ENCODE results near the gene AMMECR1L. TPM values are rescaled to one million over a fixed set of nuclear protein-coding genes. Genes with fewer than 3 reads are reported as not detected.
"Not testable (repeated sequence)": the region's sequence is repeated elsewhere in the genome, so short reads cannot be mapped to it uniquely, and the experiment has no call there.

AMMECR1L gene
- total RNA-seq, 1 experiment from 2014 or later: 31.1 TPM

DNA sequence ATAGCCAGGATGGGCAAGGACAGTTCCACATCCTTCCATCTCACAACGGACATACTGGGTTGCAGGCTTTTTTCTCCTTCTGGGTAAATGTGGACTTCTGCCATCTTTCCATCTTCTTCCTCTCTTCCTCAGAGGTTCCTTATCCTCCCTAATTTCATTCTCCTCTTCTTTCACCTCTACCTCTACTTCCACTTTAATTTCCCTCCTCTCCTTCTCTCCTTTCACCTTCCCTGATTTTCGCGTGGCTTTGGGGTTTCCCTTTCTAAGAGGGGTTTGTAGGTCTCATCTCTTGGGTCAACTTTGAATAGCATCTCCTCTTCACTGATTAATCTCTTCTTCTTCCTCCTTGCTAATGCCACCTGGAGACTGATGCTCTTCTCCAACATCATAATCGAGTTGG lies 44.9 kb downstream of the AMMECR1L start:
- Mint-ChIP-seq H3K4me3 (ENCODE audit: unreplicated experiment) (no peak overlapping the region), H3K4me1 (ENCODE audit: insufficient read depth, unreplicated experiment) (no peaks in the 10 kb centered on the region), H3K27ac (ENCODE audit: low read depth, unreplicated experiment) (no peak overlapping the region), H3K9me3 (ENCODE audit: unreplicated experiment) (no peaks in the 10 kb centered on the region), H3K27me3 (ENCODE audit: insufficient read depth, unreplicated experiment) (no peaks in the 10 kb centered on the region), H3K36me3 (ENCODE audit: insufficient read depth, unreplicated experiment) (peaks cover 15% of the 10 kb centered on the region)
- no TSS peak for BruUV-seq (replicated peaks)
- TF ChIP-seq, protein P1, sequence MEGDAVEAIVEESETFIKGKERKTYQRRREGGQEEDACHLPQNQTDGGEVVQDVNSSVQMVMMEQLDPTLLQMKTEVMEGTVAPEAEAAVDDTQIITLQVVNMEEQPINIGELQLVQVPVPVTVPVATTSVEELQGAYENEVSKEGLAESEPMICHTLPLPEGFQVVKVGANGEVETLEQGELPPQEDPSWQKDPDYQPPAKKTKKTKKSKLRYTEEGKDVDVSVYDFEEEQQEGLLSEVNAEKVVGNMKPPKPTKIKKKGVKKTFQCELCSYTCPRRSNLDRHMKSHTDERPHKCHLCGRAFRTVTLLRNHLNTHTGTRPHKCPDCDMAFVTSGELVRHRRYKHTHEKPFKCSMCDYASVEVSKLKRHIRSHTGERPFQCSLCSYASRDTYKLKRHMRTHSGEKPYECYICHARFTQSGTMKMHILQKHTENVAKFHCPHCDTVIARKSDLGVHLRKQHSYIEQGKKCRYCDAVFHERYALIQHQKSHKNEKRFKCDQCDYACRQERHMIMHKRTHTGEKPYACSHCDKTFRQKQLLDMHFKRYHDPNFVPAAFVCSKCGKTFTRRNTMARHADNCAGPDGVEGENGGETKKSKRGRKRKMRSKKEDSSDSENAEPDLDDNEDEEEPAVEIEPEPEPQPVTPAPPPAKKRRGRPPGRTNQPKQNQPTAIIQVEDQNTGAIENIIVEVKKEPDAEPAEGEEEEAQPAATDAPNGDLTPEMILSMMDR (IDR thresholded peaks at IDR 0.05; ENCODE audit: unreplicated experiment): no peak
- ChIA-PET POLR2A (no interaction called here), CTCF (no interaction called here)
- DNase-seq (ENCODE audit: unreplicated experiment): no peak
- intact Hi-C loops (cut with micrococcal nuclease): no loop called here

DNA sequence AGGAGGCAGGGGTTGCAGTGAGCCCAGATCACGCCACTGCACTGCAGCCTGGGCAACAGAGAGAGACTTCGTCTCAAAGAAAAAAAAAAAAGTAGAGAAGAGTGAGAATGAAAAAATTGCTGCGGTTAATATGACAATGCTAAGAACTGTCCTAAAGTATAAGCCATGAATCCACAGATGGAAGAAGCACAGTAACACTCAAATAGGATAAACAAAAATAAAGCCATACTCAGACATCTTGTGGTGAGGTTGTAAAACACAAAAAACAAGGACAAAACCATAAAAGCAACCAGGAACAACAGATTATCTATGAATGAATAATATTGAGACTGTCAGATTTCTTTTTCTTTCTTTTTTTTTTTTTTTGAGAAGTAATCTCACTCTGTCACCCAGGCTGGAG lies 50.8 kb downstream of the AMMECR1L start:
- Mint-ChIP-seq H3K4me3 (ENCODE audit: unreplicated experiment) (no peak overlapping the region), H3K27ac (ENCODE audit: low read depth, unreplicated experiment) (no peak overlapping the region), H3K27me3 (ENCODE audit: insufficient read depth, unreplicated experiment) (no peaks in the 10 kb centered on the region), H3K4me1 (ENCODE audit: insufficient read depth, unreplicated experiment) (peaks cover 5% of the 10 kb centered on the region), H3K36me3 (ENCODE audit: insufficient read depth, unreplicated experiment) (no peaks in the 10 kb centered on the region), H3K9me3 (ENCODE audit: unreplicated experiment) (no peaks in the 10 kb centered on the region)
- TF ChIP-seq, protein P1 (IDR thresholded peaks at IDR 0.05; ENCODE audit: unreplicated experiment): no peak
- ChIA-PET CTCF (no interaction called here), POLR2A (no interaction called here)
- intact Hi-C loops (cut with micrococcal nuclease): no loop called here
- BruUV-seq (replicated peaks): no TSS peak
- DNase-seq (ENCODE audit: unreplicated experiment): no peak

DNA sequence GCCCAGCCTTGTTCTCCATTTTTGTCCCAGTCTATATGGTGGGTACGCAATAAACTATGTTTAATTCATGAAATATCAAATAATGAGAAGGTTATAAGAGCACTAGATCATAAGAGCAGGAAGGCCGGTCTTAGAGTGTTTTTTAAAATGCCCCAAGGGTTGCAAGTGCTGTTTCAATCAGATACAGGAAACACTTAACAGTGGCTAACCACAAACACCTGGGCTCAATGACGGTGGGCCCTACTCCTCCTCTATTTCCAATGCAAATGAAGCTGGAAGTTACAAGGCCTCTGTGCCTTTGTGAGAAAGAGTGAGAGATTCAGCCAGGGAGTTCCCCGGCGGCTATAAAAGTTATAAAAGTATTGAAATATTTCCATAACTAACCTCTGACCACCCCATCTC lies 55.9 kb downstream of the AMMECR1L start:
- H3K9me3 Mint-ChIP-seq (ENCODE audit: unreplicated experiment): no peaks in the 10 kb centered on the region
- no peaks in the 10 kb centered on the region for H3K36me3 Mint-ChIP-seq (ENCODE audit: insufficient read depth, unreplicated experiment)
- H3K4me3 Mint-ChIP-seq (ENCODE audit: unreplicated experiment): no peak overlapping the region
- no TSS peak for BruUV-seq (replicated peaks)
- intact Hi-C loops (cut with micrococcal nuclease): no loop called here
- ChIA-PET CTCF (interaction anchor here (0.7 to 2.0 kb wide), 2 partner anchors 8 to 30 kb away, joined by 3 to 5 read pairs; no protein-coding TSS in a partner anchor), POLR2A (interaction anchor here (1.0 to 4.5 kb wide), 3 partner anchors 19 to 27 kb away, joined by 3 to 21 read pairs (median 6); partner anchors contain the start of gene WDR33)
- TF ChIP-seq, protein P1 (IDR thresholded peaks at IDR 0.05; ENCODE audit: unreplicated experiment): no peak
- peaks cover 5% of the 10 kb centered on the region for H3K4me1 Mint-ChIP-seq (ENCODE audit: insufficient read depth, unreplicated experiment)
- no peak overlapping the region for H3K27ac Mint-ChIP-seq (ENCODE audit: low read depth, unreplicated experiment)
- no peaks in the 10 kb centered on the region for H3K27me3 Mint-ChIP-seq (ENCODE audit: insufficient read depth, unreplicated experiment)
- DNase-seq (ENCODE audit: unreplicated experiment): no peak

DNA sequence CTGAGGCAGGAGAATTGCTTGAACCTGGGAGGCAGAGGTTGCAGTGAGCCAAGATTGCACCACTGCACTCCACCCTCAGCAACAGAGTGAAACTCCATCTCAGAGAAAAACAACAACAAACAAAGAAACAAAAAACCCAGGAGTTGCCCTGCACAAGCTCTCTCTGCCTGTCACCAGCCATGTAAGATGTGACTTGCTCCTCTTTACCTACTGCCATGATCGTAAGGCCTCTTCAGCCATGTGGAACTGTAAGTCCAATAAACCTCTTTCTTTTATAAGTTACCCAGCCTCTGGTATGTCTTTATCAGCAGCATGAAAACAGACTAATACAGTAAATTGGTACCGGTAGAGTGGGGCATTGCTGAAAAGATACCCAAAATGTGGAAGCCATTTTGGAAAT lies 59.0 kb downstream of the AMMECR1L start:
- CTCF ChIA-PET; H3K36me3 Mint-ChIP-seq (ENCODE audit: insufficient read depth, unreplicated experiment); H3K4me1 Mint-ChIP-seq (ENCODE audit: insufficient read depth, unreplicated experiment); H3K9me3 Mint-ChIP-seq (ENCODE audit: unreplicated experiment); H3K27ac Mint-ChIP-seq (ENCODE audit: low read depth, unreplicated experiment); DNase-seq (ENCODE audit: unreplicated experiment); intact Hi-C loops (cut with micrococcal nuclease); H3K27me3 Mint-ChIP-seq (ENCODE audit: insufficient read depth, unreplicated experiment); BruUV-seq (replicated peaks); H3K4me3 Mint-ChIP-seq (ENCODE audit: unreplicated experiment): not testable (repeated sequence)
- POLR2A ChIA-PET: interaction anchor here (0.6 kb wide), 1 partner anchor 33 kb away, joined by 4 read pairs; no protein-coding TSS in a partner anchor

DNA sequence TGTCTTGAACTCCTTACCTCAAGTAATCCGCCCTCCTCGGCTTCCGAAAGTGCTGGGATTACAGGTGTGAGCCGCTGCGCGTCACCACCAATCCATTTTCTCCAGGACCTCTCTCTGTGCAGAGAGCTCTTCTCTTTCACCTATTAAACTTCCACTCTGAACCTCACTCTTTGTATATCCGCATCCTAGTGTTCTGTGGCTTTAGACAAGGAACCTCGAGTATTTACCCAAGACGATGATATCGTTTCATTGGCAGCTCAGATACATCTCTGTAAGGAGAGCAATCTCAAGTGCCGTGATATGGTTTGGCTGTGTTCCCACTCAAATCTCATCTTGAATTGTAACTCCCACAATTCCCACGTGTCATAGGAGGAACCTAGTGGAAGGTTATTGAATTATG lies 59.7 kb downstream of the AMMECR1L start:
- no TSS peak for BruUV-seq (replicated peaks)
- Mint-ChIP-seq H3K4me3 (ENCODE audit: unreplicated experiment) (no peak overlapping the region), H3K36me3 (ENCODE audit: insufficient read depth, unreplicated experiment) (no peaks in the 10 kb centered on the region), H3K9me3 (ENCODE audit: unreplicated experiment) (no peaks in the 10 kb centered on the region), H3K4me1 (ENCODE audit: insufficient read depth, unreplicated experiment) (peaks cover 5% of the 10 kb centered on the region), H3K27me3 (ENCODE audit: insufficient read depth, unreplicated experiment) (no peaks in the 10 kb centered on the region), H3K27ac (ENCODE audit: low read depth, unreplicated experiment) (no peak overlapping the region)
- no peak for DNase-seq (ENCODE audit: unreplicated experiment)
- ChIA-PET POLR2A (no interaction called here), CTCF (no interaction called here)
- TF ChIP-seq, protein P1 (IDR thresholded peaks at IDR 0.05; ENCODE audit: unreplicated experiment): no peak
- intact Hi-C loops (cut with micrococcal nuclease): no loop called here

All from MCF 10A (cell line).